Measurements from ENCODE around the gene TANC1. TPM values are rescaled to one million over a fixed set of nuclear protein-coding genes. Genes with fewer than 3 reads are reported as not detected.
"Not testable (repeated sequence)": the region's sequence is repeated elsewhere in the genome, so short reads cannot be mapped to it uniquely, and the experiment has no call there.

TANC1 gene
- polyA plus RNA-seq, 1 donor = 22.2 TPM

GRCh38 chr2:159089543-159089942, 121.1 kb downstream of the TANC1 start:
- DNase-seq (ENCODE audit: low read depth) = no peak

GRCh38 chr2:159090514-159091201, 122.2 kb downstream of the TANC1 start:
- no peak for DNase-seq (ENCODE audit: low read depth)

GRCh38 chr2:159091381-159091780, 122.9 kb downstream of the TANC1 start:
- no peak for DNase-seq (ENCODE audit: low read depth)

- no peak for DNase-seq (ENCODE audit: low read depth)
Observed at GRCh38 chr2:159091976-159092375, 123.5 kb downstream of the TANC1 start.

- DNase-seq (ENCODE audit: low read depth) = no peak
Observed at GRCh38 chr2:159093497-159093896, 125.1 kb downstream of the TANC1 start.

GRCh38 chr2:159094173-159094737, 125.8 kb downstream of the TANC1 start:
- no peak for DNase-seq (ENCODE audit: low read depth)

GRCh38 chr2:159095813-159096212, 127.4 kb downstream of the TANC1 start:
- no peak for DNase-seq (ENCODE audit: low read depth)

- not testable (repeated sequence) for DNase-seq (ENCODE audit: low read depth)
Observed at GRCh38 chr2:159096302-159096855, 127.9 kb downstream of the TANC1 start.

GRCh38 chr2:159096901-159097300, 128.5 kb downstream of the TANC1 start:
- DNase-seq (ENCODE audit: low read depth) = no peak

GRCh38 chr2:159098361-159098760, 129.9 kb downstream of the TANC1 start:
- no peak for DNase-seq (ENCODE audit: low read depth)

GRCh38 chr2:159098921-159099411, 130.5 kb downstream of the TANC1 start:
- no peak for DNase-seq (ENCODE audit: low read depth)

GRCh38 chr2:159101755-159102489, 133.5 kb downstream of the TANC1 start:
- DNase-seq (ENCODE audit: low read depth) = no peak

GRCh38 chr2:159103411-159103810, 135.0 kb downstream of the TANC1 start:
- no peak for DNase-seq (ENCODE audit: low read depth)

- no peak for DNase-seq (ENCODE audit: low read depth)
Observed at GRCh38 chr2:159106109-159106508, 137.7 kb downstream of the TANC1 start.

- no peak for DNase-seq (ENCODE audit: low read depth)
Observed at GRCh38 chr2:159108181-159108893, 139.9 kb downstream of the TANC1 start.

GRCh38 chr2:159109517-159109916, 141.1 kb downstream of the TANC1 start:
- DNase-seq (ENCODE audit: low read depth) = no peak

- DNase-seq (ENCODE audit: low read depth) = no peak
Observed at GRCh38 chr2:159110784-159111183, 142.3 kb downstream of the TANC1 start.

- no peak for DNase-seq (ENCODE audit: low read depth)
Observed at GRCh38 chr2:159111346-159111927, 143.0 kb downstream of the TANC1 start.

GRCh38 chr2:159114835-159115234, 146.4 kb downstream of the TANC1 start:
- no peak for DNase-seq (ENCODE audit: low read depth)

GRCh38 chr2:159116922-159117321, 148.5 kb downstream of the TANC1 start:
- no peak for DNase-seq (ENCODE audit: low read depth)

- DNase-seq (ENCODE audit: low read depth) = no peak
Observed at GRCh38 chr2:159117658-159118057, 149.2 kb downstream of the TANC1 start.

Data from forelimb muscle (tissue), 1 donor.